HG02885 (cell line): ENCODE results near the gene GNGT2.

Experiments used
- ATAC-seq: cut with Tn5 transposase; IDR thresholded peaks from one replicate; pipeline ENCODE4 v1.9.1; 2021; ENCODE audit warnings: mild to moderate bottlenecking; ENCODE audit not compliant: unreplicated experiment, poor library complexity

Gene GNGT2

GRCh38 chr17:49210158-49211029 is at the start of gene GNGT2, which contains the start of gene ABI3:
GNGT2 (minus strand) TSS chr17:49210574; CDS start chr17:49207422, 3,152 bp downstream.
ABI3 (plus strand) TSS chr17:49210707; CDS start chr17:49210725, 18 bp downstream.
- ATAC-seq, result peak; percentile 79

DNA sequence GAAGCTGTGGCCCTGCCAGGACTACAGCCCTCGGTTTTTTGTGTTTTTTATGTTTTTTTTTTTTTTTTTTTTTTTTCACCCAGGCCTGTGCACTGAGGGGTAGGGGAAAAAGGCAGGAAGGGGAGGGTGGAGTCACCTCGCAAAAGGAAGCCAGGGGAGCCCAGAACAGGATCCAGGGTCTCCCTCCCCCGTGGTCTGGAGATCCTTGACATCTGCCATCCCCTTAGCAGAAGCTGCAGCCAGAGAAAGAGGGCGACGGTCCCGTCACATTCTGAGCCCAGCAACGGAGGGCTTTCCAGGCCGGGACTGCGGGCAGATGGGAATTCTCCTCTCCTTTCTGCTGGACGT is 49.3 kb upstream of the GNGT2 start:
- ATAC-seq, result no peak

DNA sequence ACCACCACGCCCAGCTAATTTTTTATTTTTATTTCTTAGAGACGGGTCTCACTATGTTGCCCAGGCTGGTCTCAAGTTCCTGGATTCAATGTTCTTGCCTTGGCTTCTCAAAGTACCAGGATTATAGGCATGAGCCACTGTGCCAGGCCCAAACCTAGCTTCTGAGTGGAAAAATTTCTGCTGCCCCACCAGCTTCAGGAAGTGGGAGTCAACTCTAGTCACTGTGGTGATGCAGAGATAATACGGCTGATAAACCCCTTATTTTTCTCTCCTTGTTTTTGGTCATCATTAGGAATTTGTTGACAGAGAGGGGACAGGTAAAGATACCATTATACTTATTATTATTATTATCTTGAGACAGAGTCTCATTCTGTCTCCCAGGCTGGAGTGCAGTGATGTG is 48.0 kb upstream of the GNGT2 start:
- no peak for ATAC-seq

DNA sequence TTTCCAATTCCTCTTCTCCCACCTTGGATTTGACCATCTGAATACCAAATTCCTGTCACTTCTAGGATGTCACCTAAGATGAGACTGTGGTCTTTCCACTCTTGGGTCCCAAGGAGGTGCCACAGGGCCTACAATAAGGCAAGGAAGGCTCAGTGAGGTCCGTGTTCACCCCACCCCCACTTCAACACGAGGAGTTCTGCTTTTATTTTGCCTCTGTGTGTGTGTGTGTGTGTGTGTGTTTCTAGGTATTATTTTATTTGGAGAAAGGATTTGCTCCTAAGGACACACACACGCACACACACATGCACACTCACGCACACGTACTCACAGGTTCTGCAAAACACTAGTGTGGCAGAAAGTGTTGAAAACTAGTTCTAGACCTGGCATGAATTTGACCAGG is 44.8 kb upstream of the GNGT2 start:
- no peak for ATAC-seq

DNA sequence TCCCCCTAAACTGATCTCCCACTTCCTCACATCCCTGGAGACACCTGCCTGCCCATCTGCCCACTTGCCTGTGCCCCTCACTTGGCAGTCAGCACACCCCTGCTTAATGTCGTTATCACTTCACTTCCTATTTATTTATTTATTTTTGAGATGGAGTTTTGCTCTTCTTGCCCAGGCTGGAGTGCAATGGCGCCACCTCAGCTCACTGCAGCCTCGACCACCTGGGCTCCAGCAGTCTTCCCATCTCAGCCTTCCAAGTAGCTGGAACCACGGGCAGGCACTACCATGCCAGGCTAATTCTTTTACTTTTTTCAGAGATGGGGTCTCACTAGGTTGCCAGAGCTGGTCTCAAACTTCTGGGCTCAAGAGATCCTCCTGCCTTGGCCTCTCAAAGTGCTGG is 43.7 kb upstream of the GNGT2 start:
- no peak for ATAC-seq

DNA sequence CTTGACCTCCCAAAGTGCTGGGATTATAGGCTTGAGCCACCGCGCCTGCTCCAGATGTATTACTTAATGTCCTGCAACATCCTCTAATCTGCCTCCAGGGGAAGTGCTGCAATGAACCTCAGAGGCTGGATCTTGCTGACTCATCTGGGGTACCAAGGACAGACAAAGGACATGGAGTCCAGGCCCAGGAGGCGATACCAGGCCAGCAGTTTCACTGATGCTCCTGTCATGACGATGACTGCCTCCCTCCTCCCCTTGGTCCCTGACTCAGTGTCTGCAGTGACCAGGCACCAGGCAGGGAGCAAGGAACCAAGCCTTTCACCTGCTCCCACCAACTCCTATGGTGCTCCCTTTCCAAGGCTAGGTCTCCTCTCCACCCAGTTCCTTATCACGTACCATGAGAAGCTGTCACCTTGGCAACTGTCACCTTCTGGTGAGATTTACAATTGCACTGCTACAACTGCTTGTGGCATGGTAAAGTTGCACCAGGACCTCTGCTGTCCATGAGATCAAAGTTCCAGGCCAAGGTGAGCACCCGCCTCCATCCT is 41.8 kb upstream of the GNGT2 start:
- no peak for ATAC-seq

- no peak for ATAC-seq
Measured at GRCh38 chr17:49249890-49250522, 39.6 kb upstream of the GNGT2 start.

- no peak for ATAC-seq
Measured at GRCh38 chr17:49249292-49249794, 39.0 kb upstream of the GNGT2 start.

DNA sequence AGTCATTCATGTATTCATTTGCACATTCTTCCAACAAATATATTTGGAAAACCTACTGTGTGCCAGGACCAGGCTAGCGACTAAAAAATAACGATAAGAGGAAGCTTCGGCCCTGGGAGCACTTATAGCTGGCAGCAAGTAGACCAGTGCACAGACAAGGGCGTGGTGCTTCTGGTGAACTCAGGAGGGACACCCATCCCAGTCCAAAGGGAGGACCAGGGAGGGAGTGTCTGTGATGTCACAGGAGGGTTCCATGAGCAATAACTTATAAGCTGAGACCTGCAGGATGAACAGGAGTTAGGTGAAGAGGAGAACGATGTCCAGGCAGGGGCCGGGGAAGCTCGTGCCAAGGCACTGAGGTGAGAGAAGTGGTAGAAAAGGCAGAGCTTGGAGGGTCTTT is 37.6 kb upstream of the GNGT2 start:
- no peak for ATAC-seq

- ATAC-seq, result no peak
Measured at GRCh38 chr17:49244839-49245238, 34.5 kb upstream of the GNGT2 start.

- ATAC-seq, result no peak
Measured at GRCh38 chr17:49242813-49243212, 32.4 kb upstream of the GNGT2 start.

GRCh38 chr17:49241692-49242397 is 31.5 kb upstream of the GNGT2 start:
- ATAC-seq, result no peak

GRCh38 chr17:49241040-49241439 is 30.7 kb upstream of the GNGT2 start:
- no peak for ATAC-seq

DNA sequence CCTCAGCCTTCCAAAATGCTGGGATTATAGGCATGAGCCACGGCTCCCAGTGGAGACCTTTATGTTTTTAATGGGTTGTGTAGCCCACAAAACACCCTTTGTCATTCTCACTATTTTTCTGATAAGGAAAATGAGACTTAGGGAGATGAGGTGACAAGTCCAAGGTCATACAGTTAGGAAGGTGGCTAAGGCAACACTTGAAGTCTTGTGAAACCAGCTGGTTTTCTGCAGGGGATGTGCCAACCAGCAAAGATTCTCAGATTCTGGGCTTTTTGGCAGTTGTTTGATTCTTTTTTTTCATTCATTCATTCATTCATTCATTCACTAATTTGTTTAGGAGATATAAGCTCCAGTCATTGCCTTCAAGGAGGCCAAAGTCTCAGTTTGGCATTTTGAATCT is 30.2 kb upstream of the GNGT2 start:
- no peak for ATAC-seq

DNA sequence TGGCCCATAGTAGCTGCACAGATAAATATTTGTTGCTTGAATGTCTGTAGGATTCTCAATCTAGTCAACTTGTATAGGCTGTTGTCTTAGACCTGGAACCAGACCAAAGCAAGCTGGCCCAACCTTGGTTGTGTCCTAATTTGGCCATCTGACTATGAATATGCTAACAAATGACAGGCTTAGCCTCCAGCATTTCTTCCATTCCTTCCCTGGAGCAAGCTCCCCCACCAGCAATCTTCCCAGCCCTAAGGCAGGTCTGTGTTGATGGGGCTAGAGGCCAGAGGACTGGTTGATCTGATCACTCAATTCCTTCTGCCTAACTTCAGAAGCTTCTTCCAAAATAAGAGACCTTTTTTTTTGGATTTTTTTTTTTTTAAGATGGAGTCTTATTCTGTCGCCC is 29.6 kb upstream of the GNGT2 start:
- no peak for ATAC-seq

GRCh38 chr17:49235896-49236295 is 25.5 kb upstream of the GNGT2 start:
- no peak for ATAC-seq

- ATAC-seq, result no peak
Measured at GRCh38 chr17:49234509-49235080, 24.2 kb upstream of the GNGT2 start.

- no peak for ATAC-seq
Measured at GRCh38 chr17:49231563-49231894, 21.2 kb upstream of the GNGT2 start.

GRCh38 chr17:49230636-49231562 is 20.5 kb upstream of the GNGT2 start, which contains the start of gene PHOSPHO1:
PHOSPHO1 (minus strand) TSS chr17:49230787; CDS start chr17:49226691, 4,096 bp downstream.
- ATAC-seq, result peak; percentile 93
